ENCODE measurements around the gene KHDRBS1.

DNA sequence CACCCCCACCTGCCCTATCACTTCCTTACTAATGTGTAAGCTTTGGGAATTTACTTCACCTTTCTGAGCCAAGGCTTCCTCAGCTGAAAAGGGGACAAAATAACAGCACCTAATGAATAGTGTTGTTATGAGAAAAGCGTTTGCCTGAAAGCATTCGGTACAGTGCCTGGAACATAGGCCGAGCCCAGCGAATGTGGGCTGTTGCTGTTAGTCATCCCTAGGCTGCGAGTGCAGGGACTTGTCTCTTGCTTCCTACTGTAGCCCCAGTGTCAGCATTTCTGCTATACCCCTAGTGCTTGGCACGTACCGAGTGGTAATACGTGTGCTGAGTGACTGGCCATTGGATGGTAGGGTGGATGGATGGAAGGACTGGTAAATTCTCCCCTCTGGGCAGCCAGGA lies 77.5 kb downstream of the KHDRBS1 start:
- TF ChIP-seq, protein P1, sequence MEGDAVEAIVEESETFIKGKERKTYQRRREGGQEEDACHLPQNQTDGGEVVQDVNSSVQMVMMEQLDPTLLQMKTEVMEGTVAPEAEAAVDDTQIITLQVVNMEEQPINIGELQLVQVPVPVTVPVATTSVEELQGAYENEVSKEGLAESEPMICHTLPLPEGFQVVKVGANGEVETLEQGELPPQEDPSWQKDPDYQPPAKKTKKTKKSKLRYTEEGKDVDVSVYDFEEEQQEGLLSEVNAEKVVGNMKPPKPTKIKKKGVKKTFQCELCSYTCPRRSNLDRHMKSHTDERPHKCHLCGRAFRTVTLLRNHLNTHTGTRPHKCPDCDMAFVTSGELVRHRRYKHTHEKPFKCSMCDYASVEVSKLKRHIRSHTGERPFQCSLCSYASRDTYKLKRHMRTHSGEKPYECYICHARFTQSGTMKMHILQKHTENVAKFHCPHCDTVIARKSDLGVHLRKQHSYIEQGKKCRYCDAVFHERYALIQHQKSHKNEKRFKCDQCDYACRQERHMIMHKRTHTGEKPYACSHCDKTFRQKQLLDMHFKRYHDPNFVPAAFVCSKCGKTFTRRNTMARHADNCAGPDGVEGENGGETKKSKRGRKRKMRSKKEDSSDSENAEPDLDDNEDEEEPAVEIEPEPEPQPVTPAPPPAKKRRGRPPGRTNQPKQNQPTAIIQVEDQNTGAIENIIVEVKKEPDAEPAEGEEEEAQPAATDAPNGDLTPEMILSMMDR (conservative IDR thresholded peaks at IDR 0.05; ENCODE audit: low read depth in 2 of 2) = no peak
- TF ChIP-seq EZH2 (IDR thresholded peaks at IDR 0.05; ENCODE audit: low read depth, unreplicated experiment) (no peak), CREB1 (CRISPR knock-in tag; IDR thresholded peaks at IDR 0.05; ENCODE audit: low read depth) (no peak), POLR2AphosphoS5 (IDR thresholded peaks at IDR 0.05; ENCODE audit: low read depth) (no peak), ZNF331 (CRISPR knock-in tag; IDR thresholded peaks at IDR 0.05; ENCODE audit: low read depth) (no peak), EZH2phosphoT487 (IDR thresholded peaks at IDR 0.05; ENCODE audit: unreplicated experiment) (no peak), JUNB (IDR thresholded peaks at IDR 0.05; ENCODE audit: unreplicated experiment) (no peak), ZNF114 (CRISPR knock-in tag; IDR thresholded peaks at IDR 0.05) (no peak), NANOG (IDR thresholded peaks at IDR 0.05; ENCODE audit: borderline replicate concordance) (no peak)
- TF ChIP-seq, protein P2, sequence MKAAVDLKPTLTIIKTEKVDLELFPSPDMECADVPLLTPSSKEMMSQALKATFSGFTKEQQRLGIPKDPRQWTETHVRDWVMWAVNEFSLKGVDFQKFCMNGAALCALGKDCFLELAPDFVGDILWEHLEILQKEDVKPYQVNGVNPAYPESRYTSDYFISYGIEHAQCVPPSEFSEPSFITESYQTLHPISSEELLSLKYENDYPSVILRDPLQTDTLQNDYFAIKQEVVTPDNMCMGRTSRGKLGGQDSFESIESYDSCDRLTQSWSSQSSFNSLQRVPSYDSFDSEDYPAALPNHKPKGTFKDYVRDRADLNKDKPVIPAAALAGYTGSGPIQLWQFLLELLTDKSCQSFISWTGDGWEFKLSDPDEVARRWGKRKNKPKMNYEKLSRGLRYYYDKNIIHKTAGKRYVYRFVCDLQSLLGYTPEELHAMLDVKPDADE (IDR thresholded peaks at IDR 0.05) = no peak
- TF ChIP-seq, protein P3, sequence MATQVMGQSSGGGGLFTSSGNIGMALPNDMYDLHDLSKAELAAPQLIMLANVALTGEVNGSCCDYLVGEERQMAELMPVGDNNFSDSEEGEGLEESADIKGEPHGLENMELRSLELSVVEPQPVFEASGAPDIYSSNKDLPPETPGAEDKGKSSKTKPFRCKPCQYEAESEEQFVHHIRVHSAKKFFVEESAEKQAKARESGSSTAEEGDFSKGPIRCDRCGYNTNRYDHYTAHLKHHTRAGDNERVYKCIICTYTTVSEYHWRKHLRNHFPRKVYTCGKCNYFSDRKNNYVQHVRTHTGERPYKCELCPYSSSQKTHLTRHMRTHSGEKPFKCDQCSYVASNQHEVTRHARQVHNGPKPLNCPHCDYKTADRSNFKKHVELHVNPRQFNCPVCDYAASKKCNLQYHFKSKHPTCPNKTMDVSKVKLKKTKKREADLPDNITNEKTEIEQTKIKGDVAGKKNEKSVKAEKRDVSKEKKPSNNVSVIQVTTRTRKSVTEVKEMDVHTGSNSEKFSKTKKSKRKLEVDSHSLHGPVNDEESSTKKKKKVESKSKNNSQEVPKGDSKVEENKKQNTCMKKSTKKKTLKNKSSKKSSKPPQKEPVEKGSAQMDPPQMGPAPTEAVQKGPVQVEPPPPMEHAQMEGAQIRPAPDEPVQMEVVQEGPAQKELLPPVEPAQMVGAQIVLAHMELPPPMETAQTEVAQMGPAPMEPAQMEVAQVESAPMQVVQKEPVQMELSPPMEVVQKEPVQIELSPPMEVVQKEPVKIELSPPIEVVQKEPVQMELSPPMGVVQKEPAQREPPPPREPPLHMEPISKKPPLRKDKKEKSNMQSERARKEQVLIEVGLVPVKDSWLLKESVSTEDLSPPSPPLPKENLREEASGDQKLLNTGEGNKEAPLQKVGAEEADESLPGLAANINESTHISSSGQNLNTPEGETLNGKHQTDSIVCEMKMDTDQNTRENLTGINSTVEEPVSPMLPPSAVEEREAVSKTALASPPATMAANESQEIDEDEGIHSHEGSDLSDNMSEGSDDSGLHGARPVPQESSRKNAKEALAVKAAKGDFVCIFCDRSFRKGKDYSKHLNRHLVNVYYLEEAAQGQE (IDR thresholded peaks at IDR 0.05; ENCODE audit: unreplicated experiment) = no peak
- TF ChIP-seq, protein P4, sequence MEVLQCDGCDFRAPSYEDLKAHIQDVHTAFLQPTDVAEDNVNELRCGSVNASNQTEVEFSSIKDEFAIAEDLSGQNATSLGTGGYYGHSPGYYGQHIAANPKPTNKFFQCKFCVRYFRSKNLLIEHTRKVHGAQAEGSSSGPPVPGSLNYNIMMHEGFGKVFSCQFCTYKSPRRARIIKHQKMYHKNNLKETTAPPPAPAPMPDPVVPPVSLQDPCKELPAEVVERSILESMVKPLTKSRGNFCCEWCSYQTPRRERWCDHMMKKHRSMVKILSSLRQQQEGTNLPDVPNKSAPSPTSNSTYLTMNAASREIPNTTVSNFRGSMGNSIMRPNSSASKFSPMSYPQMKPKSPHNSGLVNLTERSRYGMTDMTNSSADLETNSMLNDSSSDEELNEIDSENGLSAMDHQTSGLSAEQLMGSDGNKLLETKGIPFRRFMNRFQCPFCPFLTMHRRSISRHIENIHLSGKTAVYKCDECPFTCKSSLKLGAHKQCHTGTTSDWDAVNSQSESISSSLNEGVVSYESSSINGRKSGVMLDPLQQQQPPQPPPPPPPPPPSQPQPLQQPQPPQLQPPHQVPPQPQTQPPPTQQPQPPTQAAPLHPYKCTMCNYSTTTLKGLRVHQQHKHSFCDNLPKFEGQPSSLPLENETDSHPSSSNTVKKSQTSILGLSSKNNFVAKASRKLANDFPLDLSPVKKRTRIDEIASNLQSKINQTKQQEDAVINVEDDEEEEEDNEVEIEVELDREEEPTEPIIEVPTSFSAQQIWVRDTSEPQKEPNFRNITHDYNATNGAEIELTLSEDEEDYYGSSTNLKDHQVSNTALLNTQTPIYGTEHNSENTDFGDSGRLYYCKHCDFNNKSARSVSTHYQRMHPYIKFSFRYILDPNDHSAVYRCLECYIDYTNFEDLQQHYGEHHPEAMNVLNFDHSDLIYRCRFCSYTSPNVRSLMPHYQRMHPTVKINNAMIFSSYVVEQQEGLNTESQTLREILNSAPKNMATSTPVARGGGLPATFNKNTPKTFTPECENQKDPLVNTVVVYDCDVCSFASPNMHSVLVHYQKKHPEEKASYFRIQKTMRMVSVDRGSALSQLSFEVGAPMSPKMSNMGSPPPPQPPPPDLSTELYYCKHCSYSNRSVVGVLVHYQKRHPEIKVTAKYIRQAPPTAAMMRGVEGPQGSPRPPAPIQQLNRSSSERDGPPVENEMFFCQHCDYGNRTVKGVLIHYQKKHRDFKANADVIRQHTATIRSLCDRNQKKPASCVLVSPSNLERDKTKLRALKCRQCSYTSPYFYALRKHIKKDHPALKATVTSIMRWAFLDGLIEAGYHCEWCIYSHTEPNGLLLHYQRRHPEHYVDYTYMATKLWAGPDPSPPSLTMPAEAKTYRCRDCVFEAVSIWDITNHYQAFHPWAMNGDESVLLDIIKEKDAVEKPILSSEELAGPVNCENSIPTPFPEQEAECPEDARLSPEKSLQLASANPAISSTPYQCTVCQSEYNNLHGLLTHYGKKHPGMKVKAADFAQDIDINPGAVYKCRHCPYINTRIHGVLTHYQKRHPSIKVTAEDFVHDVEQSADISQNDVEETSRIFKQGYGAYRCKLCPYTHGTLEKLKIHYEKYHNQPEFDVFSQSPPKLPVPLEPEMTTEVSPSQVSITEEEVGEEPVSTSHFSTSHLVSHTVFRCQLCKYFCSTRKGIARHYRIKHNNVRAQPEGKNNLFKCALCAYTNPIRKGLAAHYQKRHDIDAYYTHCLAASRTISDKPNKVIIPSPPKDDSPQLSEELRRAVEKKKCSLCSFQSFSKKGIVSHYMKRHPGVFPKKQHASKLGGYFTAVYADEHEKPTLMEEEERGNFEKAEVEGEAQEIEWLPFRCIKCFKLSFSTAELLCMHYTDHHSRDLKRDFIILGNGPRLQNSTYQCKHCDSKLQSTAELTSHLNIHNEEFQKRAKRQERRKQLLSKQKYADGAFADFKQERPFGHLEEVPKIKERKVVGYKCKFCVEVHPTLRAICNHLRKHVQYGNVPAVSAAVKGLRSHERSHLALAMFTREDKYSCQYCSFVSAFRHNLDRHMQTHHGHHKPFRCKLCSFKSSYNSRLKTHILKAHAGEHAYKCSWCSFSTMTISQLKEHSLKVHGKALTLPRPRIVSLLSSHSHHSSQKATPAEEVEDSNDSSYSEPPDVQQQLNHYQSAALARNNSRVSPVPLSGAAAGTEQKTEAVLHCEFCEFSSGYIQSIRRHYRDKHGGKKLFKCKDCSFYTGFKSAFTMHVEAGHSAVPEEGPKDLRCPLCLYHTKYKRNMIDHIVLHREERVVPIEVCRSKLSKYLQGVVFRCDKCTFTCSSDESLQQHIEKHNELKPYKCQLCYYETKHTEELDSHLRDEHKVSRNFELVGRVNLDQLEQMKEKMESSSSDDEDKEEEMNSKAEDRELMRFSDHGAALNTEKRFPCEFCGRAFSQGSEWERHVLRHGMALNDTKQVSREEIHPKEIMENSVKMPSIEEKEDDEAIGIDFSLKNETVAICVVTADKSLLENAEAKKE (CRISPR knock-in tag; IDR thresholded peaks at IDR 0.05) = no peak

All from GM23338 (cell line).